MCF 10A (cell line): ENCODE measurements around the gene CLMN. TPM values are rescaled to one million over a fixed set of nuclear protein-coding genes. Genes with fewer than 3 reads are reported as not detected.
A peak's percentile ranks its signal among the peaks of the same experiment; 100 is the strongest.

ENCODE experiments used
- BruUV-seq: library from RNA; stranded (reverse); fragments of 400-500 nt; replicated peaks from 2 replicates; lab custom pipeline; 2021; lab: Mats Ljungman, UMichigan
- CTCF ChIA-PET: fragments of 300-600 bp; sonication (Branson Sonifier 250); formaldehyde crosslinking; extraction: SDS; loops from one replicate; lab custom pipeline; 2021; ENCODE audit warnings: antibody characterized with exemption, inconsistent platforms; lab: Yijun Ruan, JAX
- POLR2A ChIA-PET: fragments of 300-600, 350-650 bp; sonication (Branson Sonifier 250); formaldehyde crosslinking; extraction: SDS; loops from one replicate; lab custom pipeline; 2020; ENCODE audit warnings: antibody characterized with exemption, inconsistent platforms; lab: Yijun Ruan, JAX
- DNase-seq: peaks from one replicate; pipeline ENCODE4 v3.0.0-alpha.2; 2018; ENCODE audit not compliant: unreplicated experiment
- H3K27ac Mint-ChIP-seq: one replicate; pipeline ENCODE4 v1.8.0; 2022; ENCODE audit warnings: mild to moderate bottlenecking, low read depth, mixed read lengths; ENCODE audit not compliant: unreplicated experiment
- H3K27me3 Mint-ChIP-seq: one replicate; pipeline ENCODE4 v1.8.0; 2022; ENCODE audit warnings: mixed read lengths; ENCODE audit not compliant: insufficient read depth, unreplicated experiment
- H3K36me3 Mint-ChIP-seq: one replicate; pipeline ENCODE4 v1.8.0; 2022; ENCODE audit warnings: mild to moderate bottlenecking, moderate library complexity, mixed read lengths; ENCODE audit not compliant: insufficient read depth, unreplicated experiment
- H3K4me1 Mint-ChIP-seq: one replicate; pipeline ENCODE4 v1.8.0; 2022; ENCODE audit warnings: mixed read lengths; ENCODE audit not compliant: insufficient read depth, unreplicated experiment
- H3K4me3 Mint-ChIP-seq: one replicate; pipeline ENCODE4 v1.8.0; 2022; ENCODE audit warnings: mild to moderate bottlenecking, moderate library complexity, mixed read lengths; ENCODE audit not compliant: unreplicated experiment
- H3K9me3 Mint-ChIP-seq: one replicate; pipeline ENCODE4 v1.8.0; 2022; ENCODE audit warnings: mixed read lengths; ENCODE audit not compliant: unreplicated experiment
- CTCF ChIP-seq: fragments of 200-600 bp; IDR thresholded peaks from one replicate; pipeline ENCODE4 v1.8.0; 2022; ENCODE audit warnings: antibody characterized with exemption, mild to moderate bottlenecking; ENCODE audit not compliant: unreplicated experiment
- intact Hi-C: fragments of 100-400 bp; cut with micrococcal nuclease; formaldehyde crosslinking; loops from 2 replicates; pipeline ENCODE4 v1.14.1; 2022
- total RNA-seq: library from RNA; stranded (reverse); gene quantifications from 2 replicates; pipeline ENCODE4 v1.2.3, GENCODE V29; 2022

CLMN gene
- total RNA-seq, 1 experiment from 2014 or later: 17.9 TPM

DNA sequence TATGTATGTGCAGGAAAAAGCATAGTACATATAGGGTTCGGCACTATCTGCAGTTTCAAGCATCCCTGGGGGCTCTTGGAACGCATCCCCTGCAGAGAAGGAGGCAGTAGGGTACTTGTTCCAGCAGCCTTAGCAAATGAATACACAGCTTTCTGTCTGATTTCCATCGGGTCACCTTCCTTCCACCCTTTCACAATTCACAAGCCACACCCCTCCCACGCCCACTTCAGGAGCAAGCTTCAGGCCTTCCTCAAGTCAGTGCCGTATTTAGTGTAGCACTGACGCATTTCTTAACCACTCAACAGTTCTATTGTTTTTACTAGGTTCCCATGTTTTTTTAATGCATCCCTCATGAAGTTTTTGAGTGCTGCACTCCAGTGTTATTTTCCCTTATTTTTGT is 64.2 kb downstream of the CLMN start:
- peaks cover 12% of the 10 kb centered on the region for H3K4me1 Mint-ChIP-seq
- H3K9me3 Mint-ChIP-seq: no peaks in the 10 kb centered on the region
- H3K4me3 Mint-ChIP-seq: peak overlapping the region; percentile 35
- no peak for TF ChIP-seq CTCF
- ChIA-PET POLR2A (interaction anchor here (0.5 to 2.7 kb wide), 8 partner anchors 9 to 257 kb away, joined by 3 to 12 read pairs (median 5); partner anchors contain the start of gene CLMN), CTCF (interaction anchor here (1.0 kb wide), 1 partner anchor 177 kb away, joined by 3 read pairs; no protein-coding TSS in a partner anchor)
- intact Hi-C loops: no loop called here
- no TSS peak for BruUV-seq
- H3K27me3 Mint-ChIP-seq: no peaks in the 10 kb centered on the region
- no peaks in the 10 kb centered on the region for H3K36me3 Mint-ChIP-seq
- peak; percentile 93 for DNase-seq
- H3K27ac Mint-ChIP-seq: no peak overlapping the region

DNA sequence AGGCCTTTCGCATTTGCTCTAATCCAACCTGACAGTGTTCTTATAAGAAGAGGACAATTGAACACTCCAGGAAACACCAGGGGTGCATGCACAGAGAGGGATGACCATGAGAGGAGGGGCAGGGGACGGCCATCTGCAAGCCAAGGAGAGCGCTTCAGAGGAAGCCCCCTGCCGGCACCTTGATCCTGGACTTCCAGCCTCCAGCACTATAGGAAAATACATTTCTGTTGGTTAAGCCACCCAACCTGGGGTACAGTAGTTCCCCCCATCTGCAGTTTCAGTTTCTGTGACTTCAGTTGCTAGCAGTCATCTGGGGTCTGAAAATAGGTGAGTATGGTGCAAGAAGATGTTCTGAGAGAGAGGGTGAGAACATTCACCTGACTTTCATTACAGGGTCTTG is 64.7 kb downstream of the CLMN start:
- no TSS peak for BruUV-seq
- POLR2A ChIA-PET: interaction anchor here (0.7 to 2.7 kb wide), 7 partner anchors 9 to 582 kb away, joined by 3 to 12 read pairs (median 6); partner anchors contain the start of gene CLMN
- DNase-seq: no peak
- H3K4me3 Mint-ChIP-seq: no peak overlapping the region
- no peaks in the 10 kb centered on the region for H3K9me3 Mint-ChIP-seq
- intact Hi-C loops: no loop called here
- H3K4me1 Mint-ChIP-seq: peaks cover 12% of the 10 kb centered on the region
- no peaks in the 10 kb centered on the region for H3K36me3 Mint-ChIP-seq
- CTCF ChIA-PET: interaction anchor here (0.7 kb wide), 1 partner anchor 888 kb away, joined by 3 read pairs; no protein-coding TSS in a partner anchor
- no peak overlapping the region for H3K27ac Mint-ChIP-seq
- no peaks in the 10 kb centered on the region for H3K27me3 Mint-ChIP-seq
- TF ChIP-seq CTCF: no peak

- no peak for DNase-seq
- peaks cover 17% of the 10 kb centered on the region for H3K4me1 Mint-ChIP-seq
- H3K27me3 Mint-ChIP-seq: no peaks in the 10 kb centered on the region
- ChIA-PET POLR2A (interaction anchor here (1.0 to 2.7 kb wide), 3 partner anchors 12 to 64 kb away, joined by 3 to 12 read pairs (median 3); no protein-coding TSS in a partner anchor), CTCF (interaction anchor here (0.6 to 1.6 kb wide), 4 partner anchors 8 to 1229 kb away, joined by 3 to 5 read pairs (median 4); no protein-coding TSS in a partner anchor)
- no peak overlapping the region for H3K27ac Mint-ChIP-seq
- no peak for TF ChIP-seq CTCF
- H3K36me3 Mint-ChIP-seq: no peaks in the 10 kb centered on the region
- BruUV-seq: no TSS peak
- H3K9me3 Mint-ChIP-seq: no peaks in the 10 kb centered on the region
- intact Hi-C loops: no loop called here
- no peak overlapping the region for H3K4me3 Mint-ChIP-seq
These were observed 65.4 kb downstream of the CLMN start for GRCh38 chr14:95254288-95254687.

DNA sequence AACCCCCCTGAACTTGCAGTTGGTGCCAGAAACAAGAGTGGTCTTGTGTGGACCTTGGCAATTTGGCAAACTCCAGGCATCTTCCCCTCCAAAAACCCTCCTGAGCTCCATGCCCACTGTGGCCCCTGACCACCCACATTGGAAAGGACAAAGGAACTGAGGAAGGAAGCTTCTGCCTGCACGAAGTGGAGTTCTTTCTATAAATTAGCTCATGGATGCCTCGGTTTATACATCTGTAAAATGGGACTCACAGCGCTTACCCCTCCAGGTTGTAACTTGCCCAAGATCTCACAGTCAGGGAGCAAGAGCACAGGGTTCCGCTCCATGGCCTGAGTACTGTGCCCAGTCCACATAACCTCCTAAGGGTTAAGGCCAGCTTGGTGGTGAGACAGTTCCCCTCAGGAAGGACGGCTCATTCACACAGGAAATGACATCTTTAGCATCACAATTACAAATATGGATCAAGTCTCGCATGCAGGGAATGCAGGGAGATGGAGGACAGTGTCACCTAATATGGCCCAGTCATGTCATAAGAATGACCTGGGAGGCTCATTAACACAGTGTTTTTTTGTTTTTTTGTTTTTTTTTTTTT is 66.6 kb downstream of the CLMN start:
- ChIA-PET POLR2A (interaction anchor here (1.0 kb wide), 1 partner anchor 61 kb away, joined by 3 read pairs; no protein-coding TSS in a partner anchor), CTCF (interaction anchor here (0.7 to 1.6 kb wide), 4 partner anchors 9 to 179 kb away, joined by 3 to 5 read pairs (median 4); no protein-coding TSS in a partner anchor)
- no TSS peak for BruUV-seq
- intact Hi-C loops: no loop called here
- Mint-ChIP-seq H3K9me3 (no peaks in the 10 kb centered on the region), H3K4me3 (no peak overlapping the region), H3K27ac (no peak overlapping the region), H3K27me3 (no peaks in the 10 kb centered on the region), H3K4me1 (peaks cover 22% of the 10 kb centered on the region), H3K36me3 (no peaks in the 10 kb centered on the region)
- no peak for TF ChIP-seq CTCF
- DNase-seq: no peak
